HT-29 (cell line): Measurements from ENCODE around the gene NTRK2. TPM values are rescaled to one million over a fixed set of nuclear protein-coding genes. Genes with fewer than 3 reads are reported as not detected.
"Not testable (repeated sequence)": the region's sequence is repeated elsewhere in the genome, so short reads cannot be mapped to it uniquely, and the experiment has no call there.

Experiments
- DNase-seq: peaks from one replicate; pipeline ENCODE4 v3.0.0-alpha.2; 2015; ENCODE audit warnings: low spot score
- total RNA-seq: library from RNA; depleted of rRNA; stranded (reverse); fragments of >200 nt; shearing (Covaris generic); gene quantifications from 2 replicates; pipeline ENCODE4 v1.2.3, GENCODE V29; 2014

The NTRK2 gene
- total RNA-seq, 1 experiment from 2014 or later: not detected

- DNase-seq: no peak
Measured at GRCh38 chr9:85062385-85063022, 393.0 kb downstream of the NTRK2 start.

GRCh38 chr9:85064811-85065371, 395.4 kb downstream of the NTRK2 start:
- DNase-seq: no peak

- DNase-seq: no peak
Measured at GRCh38 chr9:85067792-85068191, 398.3 kb downstream of the NTRK2 start.

- DNase-seq: not testable (repeated sequence)
Measured at GRCh38 chr9:85069421-85069820, 399.9 kb downstream of the NTRK2 start.
